Activated T-cell treated with anti-CD3 and anti-CD28 coated beads for 1 hour (primary cell): ENCODE results near the gene MYD88.

Experiments
- DNase-seq: peaks from one replicate; pipeline ENCODE4 v3.0.0-alpha.2; 2020; ENCODE audit warnings: low read depth

The MYD88 gene

DNA sequence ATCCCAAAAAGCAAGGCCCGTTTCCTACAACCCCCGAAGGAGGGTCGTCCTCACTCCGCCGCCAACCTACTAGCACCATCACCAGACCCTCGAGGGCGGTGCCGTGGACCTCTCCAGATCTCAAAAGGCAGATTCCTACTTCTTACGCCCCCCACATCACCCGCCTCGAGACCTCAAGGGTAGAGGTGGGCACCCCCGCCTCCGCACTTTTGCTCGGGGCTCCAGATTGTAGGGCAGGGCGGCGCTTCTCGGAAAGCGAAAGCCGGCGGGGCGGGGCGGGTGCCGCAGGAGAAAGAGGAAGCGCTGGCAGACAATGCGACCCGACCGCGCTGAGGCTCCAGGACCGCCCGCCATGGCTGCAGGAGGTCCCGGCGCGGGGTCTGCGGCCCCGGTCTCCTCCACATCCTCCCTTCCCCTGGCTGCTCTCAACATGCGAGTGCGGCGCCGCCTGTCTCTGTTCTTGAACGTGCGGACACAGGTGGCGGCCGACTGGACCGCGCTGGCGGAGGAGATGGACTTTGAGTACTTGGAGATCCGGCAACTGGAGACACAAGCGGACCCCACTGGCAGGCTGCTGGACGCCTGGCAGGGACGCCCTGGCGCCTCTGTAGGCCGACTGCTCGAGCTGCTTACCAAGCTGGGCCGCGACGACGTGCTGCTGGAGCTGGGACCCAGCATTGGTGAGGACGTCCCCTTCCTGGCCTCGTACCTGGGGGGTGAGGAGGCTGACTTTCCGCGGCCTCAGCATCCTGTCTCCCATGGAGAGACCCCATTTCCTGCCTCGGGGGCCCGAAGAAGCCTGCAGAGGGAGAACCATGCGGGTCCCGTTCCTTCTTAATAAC lies at the start of gene MYD88:
MYD88 (plus strand) TSS at position 313 of the 842 bp plus-strand sequence; CDS start at position 353, 40 bp downstream.
- DNase-seq = peak; percentile 80

DNA sequence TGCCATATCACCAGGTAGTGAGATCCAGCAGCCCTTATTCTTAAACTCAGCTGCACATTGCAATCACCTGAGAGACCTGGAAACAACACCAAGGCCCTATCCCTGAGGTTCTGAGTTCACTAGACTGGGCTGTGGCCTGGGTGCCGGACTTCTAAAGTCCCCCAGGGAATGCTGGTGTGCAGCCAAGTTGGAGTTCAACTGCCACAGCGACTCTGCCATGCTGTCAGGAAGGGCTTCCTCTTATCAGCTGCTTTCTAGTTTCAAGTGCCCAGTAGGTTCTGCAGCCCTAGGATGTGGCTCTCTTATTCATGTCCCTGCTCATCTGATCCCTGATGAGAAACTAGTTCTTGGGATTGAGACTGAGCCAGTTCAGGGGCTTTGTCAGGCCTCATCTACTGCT lies 49.3 kb upstream of the MYD88 start:
- no peak for DNase-seq

DNA sequence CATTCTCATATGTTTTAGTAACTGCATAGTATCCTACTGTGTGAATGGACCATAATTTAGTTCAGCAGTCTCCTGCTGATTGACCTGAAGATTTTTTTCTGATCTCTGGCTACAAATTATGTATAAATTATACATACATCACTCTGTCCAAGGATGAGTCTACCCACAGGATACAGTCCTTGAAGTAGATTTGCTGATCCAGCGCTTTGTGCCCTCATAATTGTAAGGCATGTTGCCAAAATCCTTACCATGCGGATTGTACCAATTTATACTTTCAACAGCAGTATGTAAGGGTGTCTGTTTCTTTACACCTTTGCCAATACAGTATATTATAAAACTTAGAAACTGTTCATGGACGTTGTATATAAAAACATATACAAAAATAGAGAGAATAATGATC lies 48.0 kb upstream of the MYD88 start:
- no peak for DNase-seq

DNA sequence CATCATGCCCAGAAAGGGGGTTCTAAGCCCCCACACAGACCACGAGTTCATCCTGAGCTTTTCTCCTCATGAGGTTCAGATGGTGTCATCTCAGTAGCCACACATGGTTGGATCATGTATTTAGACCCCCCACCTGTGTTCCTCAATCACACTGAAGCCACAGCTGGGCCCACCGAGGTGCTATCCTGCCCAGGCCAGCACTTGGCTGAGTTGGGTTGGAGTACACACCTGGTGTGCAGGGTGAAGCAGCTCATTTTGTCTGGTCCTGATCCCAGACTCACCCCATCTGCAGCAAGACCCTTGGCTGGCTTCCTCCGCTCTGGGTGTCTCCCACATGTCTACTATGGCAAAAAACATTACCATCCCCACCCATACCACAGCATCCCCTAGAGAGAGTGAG lies 43.5 kb upstream of the MYD88 start:
- DNase-seq = no peak

DNA sequence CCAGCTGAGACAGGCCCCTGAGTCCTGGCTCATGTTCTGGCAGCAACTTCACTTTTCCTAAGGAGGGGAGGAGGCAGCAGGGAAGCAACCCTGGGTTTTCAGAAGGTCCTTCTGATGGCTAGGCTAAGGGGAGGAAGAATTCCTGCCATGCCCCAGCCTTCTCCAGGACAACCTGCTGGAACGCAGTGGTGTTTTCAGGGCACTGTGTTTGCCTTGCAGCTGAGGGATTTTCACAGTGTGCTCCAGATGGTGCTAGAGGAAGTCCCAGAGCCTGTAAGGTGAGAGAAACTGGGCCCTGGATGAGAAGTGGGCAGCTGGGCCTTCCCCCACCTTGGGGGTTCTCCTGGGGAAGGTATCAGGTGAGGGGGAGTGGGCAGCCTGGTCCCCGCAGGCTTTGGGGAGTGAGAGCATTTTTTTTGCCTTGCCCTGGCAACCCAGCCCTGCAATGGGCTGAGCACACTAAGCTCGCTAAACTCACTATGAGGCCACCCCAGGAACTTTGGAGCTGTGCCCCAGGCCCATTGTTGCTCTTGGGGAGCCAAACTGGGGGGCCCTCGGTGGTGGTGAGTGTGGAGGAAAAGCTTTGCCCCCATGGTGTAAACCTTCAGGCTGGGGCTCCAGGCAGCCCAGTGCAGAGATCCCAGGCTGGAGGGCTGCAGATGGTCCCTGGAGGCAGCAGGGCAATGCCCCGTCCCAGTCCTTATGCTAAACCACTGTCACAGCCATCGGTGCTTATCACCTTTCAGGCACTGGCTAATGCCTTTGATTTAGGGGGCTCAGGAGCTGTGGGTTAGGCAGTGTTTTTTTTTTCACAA lies 42.6 kb upstream of the MYD88 start:
- DNase-seq = no peak

DNA sequence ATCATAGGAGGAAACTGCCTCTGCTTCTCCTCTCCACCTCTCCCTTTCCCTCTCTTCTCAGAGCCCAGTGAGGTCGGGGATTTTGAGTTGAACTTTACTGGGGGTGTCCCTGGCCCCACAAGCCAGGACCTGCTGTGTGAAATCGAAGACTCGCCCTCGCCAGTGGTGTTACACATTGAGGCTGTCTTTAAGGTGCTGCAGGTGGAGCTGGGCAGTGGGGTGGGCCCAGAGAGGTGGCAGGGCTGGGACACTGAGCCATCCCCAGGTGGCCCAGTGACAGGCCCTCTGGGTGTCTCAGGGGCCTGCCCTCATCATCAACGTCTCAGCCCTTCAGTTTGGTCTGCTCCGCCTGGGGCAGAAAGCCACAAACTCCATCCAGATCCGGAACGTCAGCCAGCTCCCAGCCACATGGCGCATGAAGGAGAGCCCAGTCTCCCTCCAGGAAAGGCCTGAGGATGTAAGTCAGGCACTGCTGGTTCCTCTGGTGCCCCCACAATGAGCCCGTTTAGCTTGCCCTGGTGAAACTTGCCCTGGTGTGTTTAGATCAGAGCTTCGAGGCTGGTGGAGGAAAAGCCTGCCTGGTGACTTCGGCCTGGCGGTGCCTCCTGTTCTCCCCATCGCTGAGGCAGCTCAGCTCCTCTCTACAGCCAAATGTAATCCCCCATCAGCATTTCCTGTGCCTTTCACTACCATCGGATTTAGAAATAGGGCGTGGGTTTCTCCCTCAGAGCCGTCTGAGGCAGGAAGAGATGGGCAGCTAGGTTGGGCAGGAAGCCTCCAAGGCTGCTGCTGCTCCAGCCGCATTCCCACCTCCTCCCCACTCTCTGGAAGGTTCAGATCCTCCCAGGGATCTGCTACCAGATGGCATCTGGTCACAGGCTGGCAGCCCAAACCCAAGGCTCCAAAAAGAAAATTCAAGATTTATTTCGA lies 40.8 kb upstream of the MYD88 start:
- no peak for DNase-seq

DNA sequence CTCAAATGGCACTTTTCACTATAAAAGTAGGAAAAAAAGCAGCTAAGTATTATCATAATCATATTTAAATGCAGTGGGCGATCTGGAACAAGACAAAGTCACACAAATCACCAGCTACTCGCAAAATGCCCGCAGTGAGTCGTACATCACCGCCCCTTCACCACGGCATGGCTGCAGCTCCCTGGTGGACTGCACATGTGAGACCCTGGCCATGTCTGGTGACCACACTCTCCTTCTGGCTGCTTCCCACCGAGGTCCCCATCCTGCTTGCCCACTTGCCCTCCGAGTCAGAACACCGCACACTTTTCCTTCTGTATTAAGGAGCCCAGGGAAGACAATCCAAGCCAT lies 40.1 kb upstream of the MYD88 start:
- no peak for DNase-seq

DNA sequence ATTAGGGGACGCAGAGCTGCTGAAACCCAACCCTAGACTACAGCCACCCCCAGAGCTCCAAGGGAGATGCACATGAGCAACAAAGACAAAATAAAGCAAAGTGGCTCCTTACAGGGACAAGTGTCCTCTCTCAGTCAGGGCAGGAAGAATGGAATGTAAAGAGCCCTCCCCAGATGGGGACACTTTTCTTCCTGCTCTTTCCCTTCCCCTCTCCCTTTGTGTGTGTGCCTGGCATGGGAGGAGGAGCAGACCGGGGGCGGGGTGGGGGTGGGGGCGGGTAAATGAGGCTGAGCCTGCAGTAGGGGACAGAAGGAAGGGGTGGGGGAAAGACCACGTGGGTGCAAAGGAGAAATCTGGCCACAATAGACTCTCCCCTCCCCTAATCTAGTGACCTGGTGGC lies 38.9 kb upstream of the MYD88 start:
- no peak for DNase-seq

DNA sequence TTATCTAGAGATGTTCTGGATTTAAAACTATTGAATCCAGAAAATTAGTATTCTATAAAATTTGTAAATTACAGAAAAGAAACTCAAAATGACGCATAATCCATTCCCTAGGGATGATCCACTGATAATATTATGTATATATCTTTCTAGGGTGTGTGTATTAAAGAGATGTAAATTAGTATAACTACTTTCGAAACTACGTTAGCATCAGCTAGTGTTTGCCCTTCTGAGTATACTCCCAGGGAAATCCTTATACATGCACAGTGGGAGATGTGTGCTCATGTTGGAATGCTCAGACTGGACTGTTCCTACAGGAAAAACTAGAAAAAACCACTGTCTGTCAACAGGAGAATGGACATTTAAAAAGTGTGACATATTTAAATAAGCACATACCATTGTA lies 38.0 kb upstream of the MYD88 start:
- no peak for DNase-seq

DNA sequence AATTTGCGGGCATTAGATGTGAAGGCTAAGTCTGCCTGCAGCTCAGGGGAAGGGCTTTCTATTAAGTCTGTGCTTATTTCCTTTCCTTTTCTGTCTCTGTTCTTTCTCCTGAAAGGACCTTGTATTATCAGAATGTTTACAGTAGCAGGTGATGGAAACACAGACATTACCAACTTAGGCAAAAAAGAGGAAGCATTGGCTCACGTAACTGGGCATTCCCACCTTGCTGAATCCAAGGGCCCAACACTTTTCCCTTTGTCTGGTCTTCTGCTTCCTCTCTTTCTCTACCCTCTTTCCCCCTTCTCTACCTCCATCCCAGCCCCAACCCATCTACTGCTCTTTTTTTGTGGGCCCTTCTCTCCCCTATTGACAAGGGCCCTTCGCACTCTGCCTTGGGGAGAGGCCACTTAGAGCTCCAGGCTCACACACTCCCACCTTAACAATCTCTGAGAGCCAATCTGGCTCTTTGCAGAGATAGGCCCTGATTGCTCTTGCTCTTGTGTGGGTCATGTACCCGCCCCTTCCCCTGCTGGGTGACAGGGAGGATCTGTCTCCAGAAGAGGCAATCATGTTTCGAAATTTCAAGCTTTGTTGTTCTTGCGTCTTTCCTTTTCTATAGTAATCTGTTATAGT lies 36.5 kb upstream of the MYD88 start:
- no peak for DNase-seq

DNA sequence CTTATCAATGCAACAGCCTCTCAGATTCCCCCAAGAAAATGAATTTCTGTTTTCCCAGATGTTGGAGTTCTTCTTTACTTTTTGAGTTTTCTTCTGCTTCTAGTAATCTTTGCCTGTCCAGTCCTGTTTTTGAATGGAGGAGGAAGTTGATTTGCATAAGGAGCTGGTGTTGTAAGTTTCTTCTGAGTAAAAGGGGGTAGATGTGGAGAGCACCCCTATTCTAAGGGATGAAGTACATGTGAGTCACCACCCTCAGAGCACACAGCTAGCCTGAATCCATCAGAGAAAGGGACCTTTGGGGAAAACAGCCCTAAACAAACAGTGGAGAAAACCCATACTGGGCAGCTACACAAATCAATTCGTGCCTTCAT lies 36.0 kb upstream of the MYD88 start:
- no peak for DNase-seq

DNA sequence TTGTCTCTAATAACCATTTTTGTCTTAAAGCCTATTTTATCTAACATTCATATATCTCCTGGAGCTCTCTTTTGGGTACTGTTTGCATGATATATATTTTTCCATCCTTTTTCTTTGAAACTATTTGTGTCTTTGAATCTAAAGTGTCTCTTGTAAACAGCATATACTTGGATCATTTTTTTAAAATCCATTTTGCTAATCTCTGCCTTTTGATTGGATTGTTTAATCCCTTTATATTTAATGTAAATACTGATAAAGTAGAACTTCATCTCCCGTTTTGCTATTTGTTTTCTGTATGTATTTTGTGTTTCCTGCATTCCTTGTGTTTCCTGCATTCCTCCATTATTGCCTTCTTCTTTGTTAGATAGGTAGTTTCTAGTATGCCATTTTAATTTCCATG lies 32.9 kb upstream of the MYD88 start:
- DNase-seq = no peak

DNA sequence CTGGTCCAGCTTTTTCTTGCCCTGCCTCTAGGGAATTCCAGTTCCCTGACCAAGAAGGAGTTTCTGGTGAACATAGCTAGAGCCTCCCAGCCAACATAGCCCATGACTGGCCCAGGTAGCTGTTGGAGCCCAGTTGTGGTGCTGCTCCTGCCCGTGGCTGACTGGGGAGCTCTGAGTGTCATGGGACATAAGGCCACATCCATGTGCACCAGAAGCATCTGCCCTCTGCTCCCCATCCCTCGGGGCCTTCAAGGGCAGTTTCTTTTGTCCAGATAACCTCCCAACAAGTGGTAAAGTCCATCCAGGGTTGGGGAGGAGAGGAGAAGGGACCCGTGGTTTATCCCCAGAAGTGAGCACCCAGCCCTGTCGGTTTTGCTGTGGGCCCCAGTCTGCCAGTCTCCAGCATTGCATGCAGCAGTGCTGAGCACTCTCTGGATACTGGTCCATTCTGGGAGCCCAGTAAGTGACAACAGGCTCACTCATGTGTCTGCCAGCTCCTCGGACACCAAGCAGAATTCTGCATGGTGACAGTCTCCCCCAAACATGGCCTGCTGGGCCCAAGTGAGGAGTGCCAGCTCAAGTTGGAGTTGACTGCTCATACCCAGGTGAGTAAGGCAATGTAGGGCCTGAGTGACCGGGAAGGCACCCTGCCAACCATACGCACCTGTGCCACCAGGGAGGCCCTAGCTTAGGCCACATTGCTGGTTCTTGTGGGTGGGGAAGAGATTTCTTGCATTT lies 30.4 kb upstream of the MYD88 start:
- DNase-seq = no peak

DNA sequence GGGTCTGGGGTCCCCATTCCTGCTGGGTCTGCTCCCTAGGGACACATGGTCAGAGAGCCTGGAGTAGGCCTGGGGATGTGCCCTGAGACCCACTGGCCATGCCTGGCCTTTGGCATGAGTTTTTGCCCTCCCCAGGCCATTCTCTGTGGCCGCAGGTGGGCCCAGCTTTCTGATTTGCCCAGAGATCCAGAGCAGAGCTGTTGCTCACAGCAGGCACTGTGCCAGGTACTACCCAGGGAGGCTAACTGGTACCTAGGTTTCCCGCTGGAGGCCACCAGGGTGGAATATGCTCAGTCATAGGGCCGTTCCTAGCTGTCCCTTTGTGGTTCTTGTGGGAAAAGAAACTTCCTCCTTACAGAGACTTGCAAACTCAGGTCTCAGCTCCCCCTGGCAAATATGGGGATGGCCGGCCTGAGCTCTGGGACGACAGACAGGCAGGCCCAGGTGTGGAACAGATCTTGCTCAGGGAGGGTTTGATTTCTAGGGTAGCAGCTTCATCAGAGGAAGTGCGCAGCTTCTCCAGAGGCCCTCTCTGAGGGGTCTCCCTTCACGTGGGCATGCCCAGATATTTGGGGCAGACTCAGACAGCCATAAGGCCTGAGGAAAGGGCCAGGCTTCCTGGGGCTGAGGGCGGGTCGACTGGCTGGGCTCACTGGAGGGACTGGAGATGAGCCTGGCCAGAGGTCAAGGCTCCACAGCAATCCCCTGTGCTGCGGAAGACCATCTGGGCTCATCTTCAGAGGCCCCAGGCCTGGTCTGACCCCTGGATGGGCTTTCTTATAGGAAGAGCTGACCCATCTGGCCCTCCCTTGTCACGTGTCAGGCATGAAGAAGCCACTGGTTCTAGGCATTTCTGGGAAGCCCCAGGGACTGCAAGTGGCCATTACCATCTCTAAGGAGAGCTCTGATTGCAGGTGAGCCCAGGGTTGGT lies 29.5 kb upstream of the MYD88 start:
- DNase-seq = no peak

DNA sequence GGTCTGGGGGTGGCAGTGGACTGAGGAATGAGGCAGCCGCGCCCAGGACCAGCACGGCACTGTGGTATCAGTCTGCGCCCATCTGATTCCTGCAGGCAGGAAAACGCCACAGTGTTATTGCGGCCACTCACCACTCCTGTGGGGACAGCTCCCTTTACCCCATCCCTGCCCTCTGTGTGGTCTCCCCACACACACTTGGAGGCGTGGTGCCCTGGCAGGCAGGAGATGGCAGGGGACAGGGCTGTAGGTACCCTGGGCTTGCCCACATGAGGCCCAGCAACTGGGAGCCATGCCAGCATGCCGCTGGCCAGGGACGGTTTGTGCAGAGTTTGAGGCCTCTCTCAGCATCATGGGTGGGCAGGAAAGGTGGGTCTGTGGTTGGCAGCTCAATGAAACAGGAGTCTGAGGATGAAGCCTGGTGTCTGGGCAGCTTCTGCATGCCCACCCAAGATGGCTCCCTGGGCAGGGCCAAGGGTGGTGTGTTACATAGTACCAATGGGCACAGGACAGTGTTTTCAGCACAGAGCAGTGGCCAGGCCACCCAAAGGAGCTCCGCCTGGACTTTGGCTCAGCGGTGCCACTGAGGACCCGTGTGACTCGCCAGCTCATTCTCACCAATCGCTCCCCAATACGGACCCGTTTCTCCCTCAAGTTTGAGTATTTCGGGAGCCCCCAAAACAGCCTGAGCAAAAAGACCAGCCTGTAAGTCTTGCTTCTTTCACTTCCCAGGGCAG lies 28.7 kb upstream of the MYD88 start:
- DNase-seq = no peak

DNA sequence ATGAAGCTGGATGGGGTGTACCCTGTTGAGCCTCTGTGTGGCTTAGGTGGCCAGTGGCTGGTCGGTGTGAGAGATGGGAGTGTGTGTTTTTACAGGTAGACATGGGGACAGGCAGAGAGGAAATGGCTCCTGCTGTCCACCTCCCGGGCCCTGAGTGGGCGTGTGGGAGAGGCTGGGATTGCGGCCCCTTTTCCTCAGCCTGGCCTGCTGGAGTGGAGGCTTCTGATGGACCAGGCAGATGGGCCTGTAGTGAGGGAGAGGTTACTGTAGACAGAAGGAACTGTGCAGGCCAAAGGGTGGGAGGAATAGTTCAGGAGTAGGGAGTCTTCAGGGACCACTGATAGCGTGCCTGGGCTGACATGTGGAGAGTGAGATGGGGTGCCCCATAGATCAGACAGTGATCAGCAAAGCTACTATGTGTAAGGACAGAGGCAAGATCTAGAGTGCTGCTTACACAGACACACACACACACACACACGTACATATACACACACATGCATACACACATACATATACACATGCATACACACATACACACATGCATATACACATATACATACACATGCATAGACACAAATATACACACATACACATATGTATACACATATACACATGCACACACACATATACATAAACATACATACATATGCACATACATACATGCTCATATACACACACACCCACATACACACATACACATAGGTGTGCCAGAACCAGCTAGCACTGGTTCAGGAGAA lies 28.0 kb upstream of the MYD88 start:
- DNase-seq = no peak

DNA sequence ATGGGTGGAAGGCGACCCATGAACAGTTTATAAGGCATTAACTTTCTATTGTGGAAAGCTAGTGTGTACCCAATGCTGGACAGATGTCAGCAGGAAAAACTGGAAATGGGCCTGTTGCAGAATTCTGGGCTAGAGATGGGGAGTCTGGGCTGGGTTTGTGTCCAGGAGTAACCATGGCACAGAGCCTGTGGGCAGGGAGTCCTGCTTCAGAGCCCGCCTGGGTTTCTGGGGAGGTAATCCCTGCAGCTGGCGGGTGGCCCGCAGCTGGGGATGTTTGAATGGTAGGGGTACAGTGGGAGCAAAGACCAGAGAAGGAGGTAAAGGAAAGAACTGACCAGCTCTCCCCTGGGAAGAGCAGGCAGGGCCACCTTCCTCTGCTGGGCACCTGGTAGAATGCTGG lies 27.3 kb upstream of the MYD88 start:
- no peak for DNase-seq

DNA sequence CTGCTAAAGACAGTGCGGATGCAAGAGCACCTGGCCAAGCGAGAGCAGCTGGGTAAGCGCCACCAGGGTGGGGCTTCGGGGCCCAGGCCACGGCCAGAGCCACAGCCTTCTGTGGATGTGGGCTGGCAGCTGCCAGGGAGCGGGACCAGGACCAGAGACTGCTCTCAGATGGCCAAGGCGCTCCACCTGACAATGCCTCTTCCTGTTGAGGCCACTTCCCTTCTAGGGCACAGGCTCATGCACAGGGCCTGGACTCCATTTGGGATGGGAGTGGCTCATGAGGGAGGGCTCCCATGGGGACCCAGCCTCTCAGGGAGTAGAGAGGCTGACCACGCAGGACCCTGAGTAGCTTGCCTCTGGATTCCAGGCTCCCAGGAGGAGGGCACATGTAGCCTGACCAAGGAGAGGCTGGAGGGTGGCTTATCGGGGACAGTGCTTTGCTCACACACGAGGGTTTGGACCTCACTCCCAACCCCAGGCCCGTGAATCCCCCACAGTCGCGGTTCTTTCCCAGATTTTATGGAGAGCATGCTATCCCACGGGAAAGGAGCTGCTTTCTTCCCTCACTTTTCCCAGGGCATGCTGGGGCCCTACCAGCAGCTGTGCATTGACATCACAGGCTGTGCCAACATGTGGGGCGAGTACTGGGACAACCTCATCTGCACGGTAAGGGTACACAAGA lies 26.6 kb upstream of the MYD88 start:
- DNase-seq = no peak
